HepG2 (cell line): Measurements from ENCODE around the gene TSHB. TPM values are rescaled to one million over a fixed set of nuclear protein-coding genes. Genes with fewer than 3 reads are reported as not detected.

Experiments used
- ATAC-seq: fragments of 200-7000 bp; cut with Tn5 transposase; 3 replicates; pipeline ENCODE4 v1.9.1; 2020; ENCODE audit warnings: mild to moderate bottlenecking, moderate library complexity
- BruUV-seq: library from RNA; stranded (reverse); fragments of 400-500 nt; replicated peaks from 2 replicates; lab custom pipeline; 2021; lab: Mats Ljungman, UMichigan
- CTCF ChIA-PET: fragments of 300-600 bp; formaldehyde crosslinking; extraction: SDS; loops from one replicate; lab custom pipeline; 2021; ENCODE audit warnings: low total read pairs, inconsistent platforms, low intra/inter-chr PET ratio; lab: Yijun Ruan, JAX
- POLR2A ChIA-PET: fragments of 350-600 bp; sonication (Branson Sonifier 250); formaldehyde crosslinking; loops from one replicate; lab custom pipeline; 2020; ENCODE audit warnings: antibody characterized with exemption, inconsistent platforms; lab: Yijun Ruan, JAX
- DNase-seq: peaks from one replicate; pipeline ENCODE4 v3.0.0-alpha.2; 2015; ENCODE audit warnings: low spot score
- FAIRE-seq: peaks from 3 replicates; lab custom pipeline; 2011; peaks lifted over from hg19 to GRCh38; lab: Jason Lieb, UNC
- H2AFZ ChIP-seq: one replicate; pipeline ENCODE4 v1.6.1; 2011; ENCODE audit warnings: low read length, inconsistent platforms
- H3K27ac ChIP-seq: fragments of 300-600 bp; 3 replicates; pipeline ENCODE4 v1.8.0; 2011; ENCODE audit warnings: mixed run types, mild to moderate bottlenecking, mixed read lengths, low read length, inconsistent platforms; ENCODE audit not compliant: insufficient read depth; ENCODE audit errors: extremely low read length
- H3K27me3 ChIP-seq, 2 experiments: fragments of 200-600 bp in 1 of 2; 2 replicates in 1 of 2; 3 replicates in 1 of 2; pipeline versions ENCODE4 v1.6.0 to v1.8.0; 2011; ENCODE audit warnings: low read length in 2 of 2, mild to moderate bottlenecking in 2 of 2, moderate library complexity in 2 of 2, inconsistent platforms in 1 of 2; ENCODE audit not compliant: insufficient read depth in 2 of 2, control insufficient read depth in 1 of 2
- H3K36me3 ChIP-seq, 2 experiments: fragments of 200-600 bp in 1 of 2; replicated peaks in 1 of 2; 2 replicates in 1 of 2; 3 replicates in 1 of 2; pipeline versions ENCODE4 v1.5.1 to v1.8.0; 2011; ENCODE audit warnings: low read length in 2 of 2, inconsistent platforms in 1 of 2; ENCODE audit not compliant: insufficient read depth in 2 of 2, control insufficient read depth in 1 of 2
- H3K4me1 ChIP-seq: 2 replicates; pipeline ENCODE4 v1.5.1; 2012; ENCODE audit warnings: low read length, inconsistent platforms; ENCODE audit not compliant: insufficient read depth
- H3K4me2 ChIP-seq: 2 replicates; pipeline ENCODE4 v1.6.0; 2011; ENCODE audit warnings: low read depth, low read length, inconsistent platforms
- H3K4me3 ChIP-seq, 3 experiments: fragments of 200-600 bp in 1 of 3; sonication (generic), shearing (Covaris generic) in 1 of 3; replicated peaks in 1 of 3; 2 replicates each; pipeline ENCODE4 v1.5.1; 2011 to 2016; ENCODE audit warnings: low read length in 3 of 3, inconsistent platforms in 2 of 3, low read depth in 2 of 3, mild to moderate bottlenecking in 2 of 3, control low read depth in 1 of 3, mixed read lengths in 1 of 3; ENCODE audit not compliant: insufficient read depth in 1 of 3
- H3K79me2 ChIP-seq: one replicate; pipeline ENCODE4 v1.6.1; 2011; ENCODE audit warnings: low read length, inconsistent platforms; ENCODE audit not compliant: insufficient read depth
- H3K9ac ChIP-seq: 2 replicates; pipeline ENCODE4 v1.6.0; 2011; ENCODE audit warnings: mild to moderate bottlenecking, low read depth, low read length, inconsistent platforms; ENCODE audit not compliant: insufficient read depth
- H3K9me3 ChIP-seq: 2 replicates; pipeline ENCODE4 v1.5.1; 2012; ENCODE audit warnings: mild to moderate bottlenecking, low read length
- H4K20me1 ChIP-seq: 2 replicates; pipeline ENCODE4 v1.6.0; 2011; ENCODE audit warnings: inconsistent platforms, mild to moderate bottlenecking, low read length, moderate library complexity; ENCODE audit not compliant: insufficient read depth
- CHD4 ChIP-seq: fragments of 200-600 bp; sonication (generic); IDR thresholded peaks from 2 replicates; pipeline ENCODE4 v1.7.0; 2017; ENCODE audit warnings: mild to moderate bottlenecking, low read length, borderline replicate concordance
- HNF4A ChIP-seq: sonication (generic); formaldehyde crosslinking; IDR thresholded peaks from 2 replicates; pipeline ENCODE4 v1.4.0; 2020; ENCODE audit warnings: missing genetic modification reagents
- MBNL3 ChIP-seq: fragments of 250-450 bp; sonication (Bioruptor Pico); conservative IDR thresholded peaks from 2 replicates; pipeline ENCODE4 v1.8.0; 2022; ENCODE audit warnings: mild to moderate bottlenecking, inconsistent platforms
- PRDM10 ChIP-seq: sonication (generic); formaldehyde crosslinking; IDR thresholded peaks from 2 replicates; pipeline ENCODE4 v1.4.0; 2020; ENCODE audit warnings: low read depth, missing genetic modification reagents
- TIGD3 ChIP-seq: sonication (generic); formaldehyde crosslinking; IDR thresholded peaks from 2 replicates; pipeline ENCODE4 v1.5.1; 2020; ENCODE audit warnings: mild to moderate bottlenecking, missing genetic modification reagents, borderline replicate concordance
- ZNF256 ChIP-seq: sonication (generic); formaldehyde crosslinking; conservative IDR thresholded peaks from 2 replicates; pipeline ENCODE4 v1.4.0; 2020; ENCODE audit warnings: missing genetic modification reagents
- WGBS: methylation state at CpG from one replicate; pipeline ENCODE4 v1.1.6; 2017; ENCODE audit warnings: low lambda C conversion rate; 5-methylcytosine and 5-hydroxymethylcytosine counted together
- in situ Hi-C: cut with HindIII; loops from 2 replicates; pipeline ENCODE4 v1.10.0; 2017; ENCODE audit warnings: low pct_unique_long_range_greater_than_20kb; ENCODE audit not compliant: extremely low pct_ligation_motif_present
- intact Hi-C: fragments of 100-400 bp; cut with micrococcal nuclease; formaldehyde crosslinking; loops from one replicate; pipeline ENCODE4 v1.10.0; 2022; ENCODE audit not compliant: unreplicated experiment
- polyA plus RNA-seq, 8 experiments: library from polyadenylated mRNA; depleted of rRNA in 3 of 8; stranded (reverse) in 7 of 8; unstranded in 1 of 8; fragments of >200 nt; fragmentation: Illumina TruSeq in 4 of 8; extraction: Trizol in 4 of 8; gene quantifications; 2 replicates each; pipeline versions ENCODE4 v1.2.1 to v1.2.3, GENCODE V29; 2011 to 2016; ENCODE audit warnings: low read depth in 4 of 8, missing spikeins in 1 of 8, mixed read lengths in 1 of 8; ENCODE audit not compliant: insufficient read depth in 1 of 8
- total RNA-seq, 5 experiments: library from RNA; depleted of rRNA; stranded (reverse); fragments of >200 nt; fragmentation: Illumina TruSeq; extraction: Trizol; gene quantifications; 2 replicates each; pipeline ENCODE4 v1.2.3, GENCODE V29; 2016; ENCODE audit warnings: low read depth in 1 of 5

Gene TSHB
- total and polyA plus RNA-seq, 2 of the 13 experiments (the other 11 are each of a cell fraction or from before 2014, with no cell fraction given) = not detected

GRCh38 chr1:115006191-115006590 lies 23.4 kb upstream of the TSHB start (continued):
- TF ChIP-seq TIGD3 (CRISPR knock-in tag) (no peak), PRDM10 (CRISPR knock-in tag) (no peak)

GRCh38 chr1:115012006-115012405 lies 17.6 kb upstream of the TSHB start:
- no peaks in the 10 kb centered on the region for H3K79me2 ChIP-seq
- DNase-seq (no peak), FAIRE-seq (no peak)
- H3K9ac ChIP-seq = no peak overlapping the region
- POLR2A ChIA-PET = no interaction called here
- in situ Hi-C loops = no loop called here
- no peak overlapping the region for H3K4me2 ChIP-seq
- no peaks in the 10 kb centered on the region for H4K20me1 ChIP-seq
- BruUV-seq = no TSS peak
- H3K4me3 ChIP-seq = no peak overlapping the region
- H3K27me3 ChIP-seq = no peaks in the 10 kb centered on the region; a peak in 1 of 5 replicates
- TF ChIP-seq ZNF256 (CRISPR knock-in tag) (no peak), HNF4A (CRISPR knock-in tag) (0 out of 2 replicates have a peak, but pooled peaks have one; percentile 19), CHD4 (no peak), MBNL3 (no peak)
- TF ChIP-seq, all 625 proteins: peak for 1
- ATAC-seq = no peak
- WGBS = 56% methylated on average over 1 of the region's 1 CpG
- intact Hi-C loops = no loop called here
- Histone ChIP-seq H3K27ac (no peak overlapping the region), H2AFZ (no peak overlapping the region), H3K9me3 (no peaks in the 10 kb centered on the region), H3K36me3 (no peaks in the 10 kb centered on the region), H3K4me1 (no peaks in the 10 kb centered on the region)
- CTCF ChIA-PET = no interaction called here
